Measurements from ENCODE around the gene CBR4.
A peak's percentile ranks its signal among the peaks of the same experiment; 100 is the strongest.

Gene CBR4

GRCh38 chr4:169032883-169033645, 23.0 kb upstream of the CBR4 start:
- DNase-seq = no peak

DNA sequence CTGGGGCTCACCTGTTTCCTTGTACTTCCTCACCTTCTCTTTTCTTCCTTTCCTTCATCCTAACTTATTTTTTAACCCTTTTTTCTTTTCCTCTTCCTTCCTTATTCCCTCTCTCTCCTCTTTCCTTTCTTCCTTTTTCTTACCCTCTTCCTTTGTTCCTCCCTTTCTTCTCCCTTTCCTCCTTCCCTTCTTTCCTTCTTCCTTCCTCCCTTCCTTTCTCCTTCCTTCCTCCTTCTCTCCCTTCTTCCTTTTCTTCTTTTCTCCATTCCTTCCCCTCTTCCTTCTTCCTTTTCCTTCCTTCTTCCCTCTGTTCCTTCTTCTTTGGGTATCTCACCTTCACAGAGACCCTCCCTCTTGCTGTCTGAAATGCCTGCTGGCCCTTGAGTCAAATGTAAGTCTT, 22.1 kb upstream of the CBR4 start:
- no peak for DNase-seq

GRCh38 chr4:169031392-169031791, 21.3 kb upstream of the CBR4 start:
- DNase-seq = no peak

DNA sequence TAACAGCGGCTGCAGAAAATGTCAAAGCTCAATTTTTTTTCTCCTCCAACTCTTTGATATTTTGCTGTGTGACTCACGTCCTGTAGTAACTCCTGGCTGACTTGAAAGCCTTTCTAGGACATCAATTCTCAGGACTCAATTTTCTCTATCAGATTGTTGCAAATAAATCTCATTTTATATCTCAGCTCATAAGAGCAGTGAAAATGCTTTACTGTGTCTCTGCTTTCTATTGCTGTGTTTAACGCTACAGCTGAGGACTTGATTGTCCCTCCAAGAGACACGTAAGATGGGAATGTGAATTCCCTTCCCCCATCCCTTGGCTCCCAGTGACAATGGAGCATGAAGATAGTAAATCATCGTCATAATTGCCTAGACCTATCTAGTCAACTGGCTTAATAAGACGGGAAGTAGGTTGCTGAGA, 20.5 kb upstream of the CBR4 start:
- no peak for DNase-seq

- no peak for DNase-seq
These were observed 19.9 kb upstream of the CBR4 start for GRCh38 chr4:169029947-169030346.

- DNase-seq = no peak
These were observed 17.6 kb upstream of the CBR4 start for GRCh38 chr4:169027663-169028062.

GRCh38 chr4:169025184-169025583, 15.1 kb upstream of the CBR4 start:
- DNase-seq = no peak

DNA sequence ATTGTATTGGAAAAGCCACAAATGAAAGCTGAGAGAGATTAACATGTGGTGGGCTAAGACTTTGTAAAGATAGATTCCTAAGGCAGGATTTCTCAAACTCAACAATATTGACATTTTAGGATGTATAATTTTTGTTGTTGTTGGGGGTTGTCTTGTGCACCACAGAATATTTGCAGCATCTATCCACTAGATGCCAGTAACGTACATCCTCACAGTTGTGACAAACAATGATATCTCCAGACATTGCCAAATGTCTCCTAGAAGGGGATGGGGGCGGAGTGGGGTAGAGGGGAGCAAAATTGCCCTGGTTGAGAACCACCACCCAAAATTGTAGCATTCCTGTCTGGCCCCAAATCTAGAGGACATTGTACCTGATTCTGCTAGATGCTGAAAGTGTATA, 14.7 kb upstream of the CBR4 start:
- DNase-seq = no peak

DNA sequence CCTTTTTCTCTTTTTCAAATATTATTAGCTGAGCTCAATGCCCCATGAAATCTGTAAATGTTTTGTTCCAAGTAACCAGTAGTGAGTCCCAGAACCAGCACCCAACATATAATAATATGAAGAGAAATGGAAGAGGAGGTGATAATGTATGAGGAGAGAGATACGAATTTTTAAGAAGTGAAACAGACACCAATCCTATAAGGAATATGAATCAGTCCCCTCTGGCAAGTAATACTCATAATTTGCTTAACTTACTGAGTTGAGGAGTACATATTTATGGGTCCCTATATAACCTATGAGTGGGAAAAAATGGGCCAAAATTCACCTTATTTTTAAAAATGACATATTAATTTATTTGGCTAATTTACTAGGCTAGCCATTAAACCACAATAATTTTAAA, 8.4 kb upstream of the CBR4 start:
- no peak for DNase-seq

GRCh38 chr4:169017971-169018370, 7.9 kb upstream of the CBR4 start:
- DNase-seq = no peak

DNA sequence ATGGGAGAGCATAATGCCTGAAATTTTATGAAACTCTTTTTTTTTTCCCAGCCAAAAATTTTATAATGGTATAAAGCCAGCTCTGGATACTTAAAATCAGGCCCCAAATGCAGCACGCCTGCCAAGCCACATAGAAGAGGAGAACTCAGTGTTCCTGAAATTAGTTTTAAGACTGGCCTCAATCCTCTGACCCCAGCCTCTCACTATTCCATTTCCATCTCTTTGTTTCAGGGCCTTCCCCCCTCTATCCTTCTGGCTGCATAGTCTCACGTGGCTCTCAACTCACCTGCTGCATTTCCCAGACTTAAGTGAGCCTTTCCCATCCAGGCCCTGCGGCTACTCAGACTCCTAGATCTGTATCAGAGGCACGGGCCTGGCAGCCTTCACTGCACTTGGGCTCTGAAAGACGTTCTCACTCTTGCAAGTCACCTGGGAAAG, 5.2 kb upstream of the CBR4 start:
- DNase-seq = no peak

DNA sequence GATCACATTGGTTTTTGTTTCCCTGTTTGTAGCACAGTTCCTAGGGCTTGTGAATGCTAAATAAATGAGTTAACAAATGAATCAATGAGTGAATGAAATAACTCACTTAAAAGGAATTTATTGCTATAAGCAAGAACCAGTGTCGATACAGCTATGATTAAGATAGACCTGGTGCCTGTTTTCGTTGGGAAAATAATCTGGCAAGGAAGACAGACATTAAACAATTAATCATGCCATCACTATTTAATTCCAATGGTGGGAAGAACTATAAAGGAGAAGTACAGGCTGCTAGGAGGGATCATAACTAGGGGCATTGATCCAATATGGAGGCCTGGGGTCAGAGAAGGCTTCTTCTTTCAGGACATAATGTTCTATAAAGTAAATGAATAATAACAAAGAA, 4.5 kb upstream of the CBR4 start:
- no peak for DNase-seq

DNA sequence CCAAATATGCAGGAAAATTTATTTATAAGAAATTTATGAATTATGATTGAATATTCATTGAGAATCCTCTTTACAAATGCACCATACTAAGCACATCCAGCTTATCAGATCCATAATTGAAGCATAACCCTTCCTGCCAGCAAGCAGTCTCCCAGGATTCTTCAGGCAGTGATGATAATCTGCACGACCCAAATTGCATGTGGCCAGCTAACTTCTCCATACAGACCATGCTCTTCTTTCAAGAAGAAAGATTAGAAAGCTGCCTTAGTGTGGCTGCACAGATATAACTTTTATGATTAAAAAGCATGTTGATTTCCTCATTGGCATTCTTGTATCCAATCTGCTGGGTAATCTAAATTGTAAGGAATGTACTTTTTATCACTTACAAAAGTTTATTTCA, 3.3 kb upstream of the CBR4 start:
- DNase-seq = no peak

DNA sequence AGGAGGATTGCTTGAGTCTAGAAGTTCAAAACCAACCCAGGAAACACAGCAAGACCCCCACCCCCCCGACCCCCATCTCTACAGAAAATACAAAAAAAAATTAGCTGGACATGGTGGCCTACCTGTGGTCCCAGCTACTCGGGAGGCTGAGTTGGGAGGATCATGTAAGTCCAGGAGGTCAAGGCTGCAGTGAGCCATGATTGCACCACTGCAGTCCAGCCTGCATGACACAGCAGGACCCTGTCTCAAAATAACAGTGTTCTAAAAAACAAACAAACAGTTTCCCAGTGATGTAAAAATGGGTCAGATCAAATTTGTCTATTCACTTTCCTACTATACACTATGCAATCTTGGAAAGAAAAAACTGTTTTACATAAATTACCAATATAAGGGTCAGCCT, 2.0 kb upstream of the CBR4 start:
- DNase-seq = no peak

DNA sequence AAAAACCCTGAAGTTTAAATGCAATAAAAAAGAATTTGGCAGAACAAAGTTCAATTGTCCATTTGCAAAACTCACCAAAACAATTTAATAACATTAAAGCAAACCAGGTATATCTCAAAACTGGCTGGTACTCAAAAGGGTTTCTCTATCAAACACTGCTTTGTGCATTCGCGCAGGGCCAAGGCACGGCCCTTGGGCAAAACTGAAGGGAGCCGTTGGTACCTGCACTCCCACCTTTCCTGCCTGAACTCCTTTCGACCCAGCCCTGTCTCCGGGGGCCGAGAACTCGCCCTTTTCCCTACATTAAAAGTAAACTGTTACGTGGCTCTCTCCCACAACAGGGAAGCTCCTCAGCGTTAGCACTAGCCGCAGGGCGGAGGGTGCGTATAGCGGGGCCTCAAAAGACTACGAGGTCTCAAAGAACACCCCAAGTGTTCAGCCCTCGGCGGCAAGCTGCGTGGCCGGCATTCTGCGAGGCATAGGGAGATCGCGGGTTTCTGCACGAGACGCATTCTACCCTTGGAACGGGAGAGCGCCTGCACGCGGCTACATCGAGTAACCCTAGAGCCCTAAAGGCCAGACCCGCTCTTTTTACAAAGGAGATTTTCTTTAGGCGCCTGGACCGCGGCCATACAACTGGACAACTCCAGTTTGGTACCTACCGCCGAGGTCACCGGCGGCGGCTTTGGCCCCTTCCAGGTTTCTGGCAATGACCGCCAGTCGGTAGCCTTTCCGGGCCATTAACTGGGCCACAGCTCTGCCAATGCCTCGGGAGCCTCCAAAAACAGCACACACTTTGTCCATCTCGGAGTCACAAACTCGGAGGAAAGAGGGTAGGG, 550 bp downstream of the CBR4 start:
- peak; percentile 68 for DNase-seq

GRCh38 chr4:169005453-169006099, 4.5 kb downstream of the CBR4 start:
- no peak for DNase-seq

- no peak for DNase-seq
These were observed 9.7 kb downstream of the CBR4 start for GRCh38 chr4:169000315-169000714.

- DNase-seq = no peak
These were observed 10.2 kb downstream of the CBR4 start for GRCh38 chr4:168999809-169000208.

GRCh38 chr4:168998596-168998995, 11.5 kb downstream of the CBR4 start:
- DNase-seq = no peak

GRCh38 chr4:168995537-168996295, 14.3 kb downstream of the CBR4 start:
- DNase-seq = no peak

DNA sequence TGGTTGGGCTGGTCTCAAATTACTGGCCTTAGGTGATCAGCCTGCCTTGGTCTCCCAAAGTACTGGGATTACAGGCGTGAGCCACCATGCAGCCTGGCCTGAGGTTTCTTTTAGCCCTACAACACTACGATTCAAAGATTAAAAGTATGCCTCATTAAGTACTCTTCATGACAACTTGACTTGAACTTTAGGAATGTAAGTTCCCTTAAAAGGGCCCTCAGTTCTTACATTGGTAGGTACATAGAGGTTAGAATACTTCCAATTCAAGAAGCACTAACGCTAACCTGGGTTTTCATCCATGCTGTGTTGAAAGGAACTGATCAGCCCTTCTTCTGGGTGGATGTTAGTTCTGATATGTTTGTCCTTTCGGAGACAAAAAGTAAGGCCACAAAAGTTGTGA, 15.1 kb downstream of the CBR4 start:
- no peak for DNase-seq

- no peak for DNase-seq
These were observed 16.1 kb downstream of the CBR4 start for GRCh38 chr4:168993714-168994510.

Measured in stimulated activated CD4-positive, alpha-beta T cell treated with anti-CD3 and anti-CD28 coated beads, Interleukin-15, amount 100 ng/mL, for 24 hours (primary cell).